Gastrocnemius medialis (tissue), 4 donors: ENCODE data around the gene SMOC2. TPM values are rescaled to one million over a fixed set of nuclear protein-coding genes. Genes with fewer than 3 reads are reported as not detected.

Experiments used
- ATAC-seq, 2 donors: fragments of 150-250 bp; one replicate each; pipeline ENCODE4 v1.9.1; 2016
- DNase-seq, 2 donors: peaks; one replicate each; pipeline ENCODE4 v3.0.0-alpha.2; 2019
- H3K27ac ChIP-seq, 4 donors: fragments of 200-600 bp; sonication (generic); 1 replicate in 1 of 4; 2 replicates in 3 of 4; pipeline ENCODE4 v1.5.1; 2016 to 2018; ENCODE audit warnings: mild to moderate bottlenecking in 2 of 4, moderate library complexity in 1 of 4
- H3K27me3 ChIP-seq, 3 donors: fragments of 200-600 bp; sonication (generic) in 2 of 3; 1 replicate in 1 of 3; 2 replicates in 2 of 3; pipeline versions ENCODE4 v1.5.1 to v1.6.0; 2016 to 2019; ENCODE audit warnings: mild to moderate bottlenecking in 1 of 3, moderate library complexity in 1 of 3
- H3K36me3 ChIP-seq, 2 donors: fragments of 200-600 bp; sonication (generic) in 1 of 2; one replicate each; pipeline ENCODE4 v1.5.1; 2017 to 2018
- H3K4me1 ChIP-seq, 2 donors: fragments of 200-600 bp; sonication (generic) in 1 of 2; one replicate each; pipeline ENCODE4 v1.5.1; 2016 to 2017; ENCODE audit warnings: mild to moderate bottlenecking in 2 of 2
- H3K4me3 ChIP-seq, 4 donors: fragments of 200-600 bp; sonication (generic) in 3 of 4; 1 replicate in 1 of 4; 2 replicates in 3 of 4; pipeline ENCODE4 v1.5.1; 2016 to 2019; ENCODE audit warnings: mild to moderate bottlenecking in 2 of 4
- H3K9me3 ChIP-seq, 3 donors: fragments of 200-600 bp; sonication (generic) in 2 of 3; 1 replicate in 1 of 3; 2 replicates in 2 of 3; pipeline ENCODE4 v1.5.1; 2016 to 2019
- CTCF ChIP-seq, 5 experiments: fragments of 450-650 bp in 3 of 5; fragments of 200-600 bp in 2 of 5; sonication (generic) in 2 of 5; IDR thresholded peaks in 4 of 5; conservative IDR thresholded peaks in 1 of 5; 1 replicate in 4 of 5; 2 replicates in 1 of 5; pipeline ENCODE4 v1.5.1; 2016 to 2019; ENCODE audit warnings: antibody characterized with exemption in 5 of 5, mild to moderate bottlenecking in 3 of 5, moderate library complexity in 3 of 5
- POLR2A ChIP-seq, 2 donors: fragments of 450-650 bp; IDR thresholded peaks; one replicate each; pipeline ENCODE4 v1.6.1; 2017; ENCODE audit warnings: antibody characterized with exemption in 2 of 2, mild to moderate bottlenecking in 2 of 2, moderate library complexity in 2 of 2
- in situ Hi-C, 4 donors: fragments of 200-750 bp; cut with MboI; loops; one replicate each; pipeline versions ENCODE4 v1.15.0 to v1.8.0; 2017; ENCODE audit warnings: low sequenced_read_pairs in 4 of 4
- intact Hi-C: fragments of 100-400 bp; cut with DNase I; formaldehyde crosslinking; loops from one replicate; pipeline ENCODE4 v1.15.1; 2023; ENCODE audit warnings: low total_unique reads
- total RNA-seq, 4 donors: library from RNA; depleted of rRNA; stranded (reverse); fragments of >200 nt; gene quantifications; one replicate each; pipeline versions ENCODE4 v1.1.0 to v1.2.3, GENCODE V29; 2016

The SMOC2 gene
- total RNA-seq, 4 donors from 2014 or later = 7.2 to 34.4 (median 16.5) TPM

- Histone ChIP-seq H3K27me3 (peaks cover 18 to 36% (median 20%) of the 10 kb centered on the region in 3 donors), H3K9me3 (no peaks in the 10 kb centered on the region), H3K4me1 (no peaks in the 10 kb centered on the region), H3K27ac (no peak overlapping the region), H3K36me3 (no peaks in the 10 kb centered on the region), H3K4me3 (no peak overlapping the region)
- in situ Hi-C loops = no loop called here
- no peak for TF ChIP-seq POLR2A (IDR thresholded peaks at IDR 0.05)
- no peak for TF ChIP-seq CTCF (IDR thresholded peaks at IDR 0.05 in 4 of 5, conservative IDR thresholded peaks at IDR 0.05 in 1 of 5)
- DNase-seq (no peak), ATAC-seq (no peak)
- intact Hi-C loops = no loop called here
Observed at GRCh38 chr6:168438783-168439520, 2.0 kb upstream of the SMOC2 start.

GRCh38 chr6:168439794-168440450 is 1.1 kb upstream of the SMOC2 start:
- peaks cover 18 to 36% (median 20%) of the 10 kb centered on the region in 3 donors for H3K27me3 ChIP-seq
- intact Hi-C loops = no loop called here
- TF ChIP-seq CTCF (IDR thresholded peaks at IDR 0.05 in 4 of 5, conservative IDR thresholded peaks at IDR 0.05 in 1 of 5) (no peak), POLR2A (IDR thresholded peaks at IDR 0.05) (no peak)
- no peak for DNase-seq
- H3K4me3 ChIP-seq = no peak overlapping the region
- ATAC-seq = no peak
- in situ Hi-C loops = no loop called here
- H3K4me1 ChIP-seq = no peaks in the 10 kb centered on the region
- peak overlapping the region in 2 of 4 donors; percentile 13 to 20 for H3K27ac ChIP-seq
- no peaks in the 10 kb centered on the region for H3K9me3 ChIP-seq
- no peaks in the 10 kb centered on the region for H3K36me3 ChIP-seq

GRCh38 chr6:168441434-168442391 is 729 bp downstream of the SMOC2 start:
- H3K27me3 ChIP-seq = peaks cover 24 to 40% (median 30%) of the 10 kb centered on the region in 3 donors
- TF ChIP-seq CTCF (IDR thresholded peaks at IDR 0.05 in 4 of 5, conservative IDR thresholded peaks at IDR 0.05 in 1 of 5) = no peak
- TF ChIP-seq POLR2A (IDR thresholded peaks at IDR 0.05) = no peak
- peak overlapping the region in 1 of 4 donors; percentile 20 for H3K27ac ChIP-seq
- ATAC-seq = peak in 1 of 2 donors; percentile 18
- H3K36me3 ChIP-seq = no peaks in the 10 kb centered on the region
- in situ Hi-C loops (no loop called here), intact Hi-C loops (no loop called here)
- H3K4me3 ChIP-seq = peak overlapping the region; percentile 34 to 56 (median 46)
- H3K9me3 ChIP-seq = no peaks in the 10 kb centered on the region
- H3K4me1 ChIP-seq = no peaks in the 10 kb centered on the region
- DNase-seq = no peak

GRCh38 chr6:168442646-168443045 is 1.7 kb downstream of the SMOC2 start:
- no peak for TF ChIP-seq POLR2A (IDR thresholded peaks at IDR 0.05)
- TF ChIP-seq CTCF (IDR thresholded peaks at IDR 0.05 in 4 of 5, conservative IDR thresholded peaks at IDR 0.05 in 1 of 5) = no peak
- no peak for ATAC-seq
- H3K27me3 ChIP-seq = peaks cover 24 to 40% (median 30%) of the 10 kb centered on the region in 3 donors
- no peak for DNase-seq
- H3K4me3 ChIP-seq = no peak overlapping the region
- no peaks in the 10 kb centered on the region for H3K36me3 ChIP-seq
- intact Hi-C loops = no loop called here
- no peaks in the 10 kb centered on the region for H3K4me1 ChIP-seq
- in situ Hi-C loops = no loop called here
- H3K9me3 ChIP-seq = no peaks in the 10 kb centered on the region
- H3K27ac ChIP-seq = no peak overlapping the region
